Measurements from ENCODE around the gene TP53TG3E. TPM values are rescaled to one million over a fixed set of nuclear protein-coding genes. Genes with fewer than 3 reads are reported as not detected.
"Not testable (repeated sequence)": the region's sequence is repeated elsewhere in the genome, so short reads cannot be mapped to it uniquely, and the experiment has no call there.

TP53TG3E gene
- under 1 TPM in 1 of 12 donors, not detected in 11; 0.12 TPM for polyA plus RNA-seq (ENCODE audit: insufficient read length in 12 of 12)
- long read RNA-seq, donor 1 = 0 reads
- long read RNA-seq, donor 2 = 0 reads
- long read RNA-seq, donor 3 = 0 reads
- long read RNA-seq, donor 4 = 0 reads
- long read RNA-seq, donor 5 = 0 reads
- long read RNA-seq, donor 6 = 0 reads
- long read RNA-seq, donor 7 = 0 reads
- long read RNA-seq, donor 8 = 0 reads
- long read RNA-seq, donor 9 = 0 reads
- long read RNA-seq, donor 10 = 0 reads
- long read RNA-seq, donor 11 = 0 reads

- DNase-seq = not testable (repeated sequence)
These were observed at the start of gene TP53TG3E for GRCh38 chr16:33304006-33304405. TSS of gene TP53TG3E (plus strand) at chr16:33304306. CDS start at chr16:33304374, 68 bp downstream.

GRCh38 chr16:33336226-33337012 is 32.3 kb downstream of the TP53TG3E start:
- not testable (repeated sequence) for DNase-seq

GRCh38 chr16:33337627-33338542 is 33.8 kb downstream of the TP53TG3E start:
- not testable (repeated sequence) for DNase-seq

- not testable (repeated sequence) for DNase-seq
These were observed 34.4 kb downstream of the TP53TG3E start for GRCh38 chr16:33338543-33338951.

- DNase-seq = not testable (repeated sequence)
These were observed 35.3 kb downstream of the TP53TG3E start for GRCh38 chr16:33339093-33340061.

Other genes starting within 250 kb of the TP53TG3E start
- gene TP53TG3C, start 110.1 kb upstream of the TP53TG3E start, polyA plus RNA-seq (ENCODE audit: insufficient read length in 12 of 12) = under 1 TPM in 1 of 12 donors, not detected in 11; 0.14 TPM
- gene TP53TG3B, start 56.5 kb downstream of the TP53TG3E start, polyA plus RNA-seq (ENCODE audit: insufficient read length in 12 of 12) = not detected
- gene TP53TG3F, start 155.3 kb downstream of the TP53TG3E start, polyA plus RNA-seq (ENCODE audit: insufficient read length in 12 of 12) = not detected